AG09319 (cell line): ENCODE measurements around the gene PRG3.

Experiments used
- DNase-seq: peaks from one replicate; pipeline ENCODE4 v3.0.0-alpha.2; 2010; ENCODE audit warnings: low read depth; ENCODE audit errors: extremely low read depth
- TF ChIP-seq, protein P1 (sequence below): IDR thresholded peaks from 2 replicates; pipeline ENCODE4 v1.5.1; 2011; ENCODE audit warnings: low read depth, mild to moderate bottlenecking, inconsistent platforms, low read length, moderate library complexity

The PRG3 gene

DNA sequence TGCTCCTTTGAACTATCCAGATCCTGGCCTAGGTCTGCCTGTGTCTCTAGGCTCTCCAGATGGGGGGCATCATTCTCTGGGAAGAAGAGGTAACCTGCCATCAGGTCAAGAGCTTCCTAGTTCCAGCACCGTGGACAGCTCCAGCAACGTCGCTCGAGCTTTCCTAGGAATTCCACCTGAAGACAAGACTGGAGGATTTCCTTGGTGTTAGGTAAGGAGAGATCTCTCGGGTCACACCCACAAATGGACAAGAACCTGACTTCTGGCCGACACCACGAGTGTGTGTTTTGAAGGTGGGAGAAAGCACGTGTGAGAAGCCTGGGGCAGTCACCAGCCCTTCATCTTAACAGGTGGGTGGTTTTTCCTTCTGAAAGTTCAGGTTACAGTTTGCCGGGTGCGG, 1.2 kb downstream of the PRG3 start:
- no peak for DNase-seq
- TF ChIP-seq, protein P1, sequence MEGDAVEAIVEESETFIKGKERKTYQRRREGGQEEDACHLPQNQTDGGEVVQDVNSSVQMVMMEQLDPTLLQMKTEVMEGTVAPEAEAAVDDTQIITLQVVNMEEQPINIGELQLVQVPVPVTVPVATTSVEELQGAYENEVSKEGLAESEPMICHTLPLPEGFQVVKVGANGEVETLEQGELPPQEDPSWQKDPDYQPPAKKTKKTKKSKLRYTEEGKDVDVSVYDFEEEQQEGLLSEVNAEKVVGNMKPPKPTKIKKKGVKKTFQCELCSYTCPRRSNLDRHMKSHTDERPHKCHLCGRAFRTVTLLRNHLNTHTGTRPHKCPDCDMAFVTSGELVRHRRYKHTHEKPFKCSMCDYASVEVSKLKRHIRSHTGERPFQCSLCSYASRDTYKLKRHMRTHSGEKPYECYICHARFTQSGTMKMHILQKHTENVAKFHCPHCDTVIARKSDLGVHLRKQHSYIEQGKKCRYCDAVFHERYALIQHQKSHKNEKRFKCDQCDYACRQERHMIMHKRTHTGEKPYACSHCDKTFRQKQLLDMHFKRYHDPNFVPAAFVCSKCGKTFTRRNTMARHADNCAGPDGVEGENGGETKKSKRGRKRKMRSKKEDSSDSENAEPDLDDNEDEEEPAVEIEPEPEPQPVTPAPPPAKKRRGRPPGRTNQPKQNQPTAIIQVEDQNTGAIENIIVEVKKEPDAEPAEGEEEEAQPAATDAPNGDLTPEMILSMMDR, result no peak

DNA sequence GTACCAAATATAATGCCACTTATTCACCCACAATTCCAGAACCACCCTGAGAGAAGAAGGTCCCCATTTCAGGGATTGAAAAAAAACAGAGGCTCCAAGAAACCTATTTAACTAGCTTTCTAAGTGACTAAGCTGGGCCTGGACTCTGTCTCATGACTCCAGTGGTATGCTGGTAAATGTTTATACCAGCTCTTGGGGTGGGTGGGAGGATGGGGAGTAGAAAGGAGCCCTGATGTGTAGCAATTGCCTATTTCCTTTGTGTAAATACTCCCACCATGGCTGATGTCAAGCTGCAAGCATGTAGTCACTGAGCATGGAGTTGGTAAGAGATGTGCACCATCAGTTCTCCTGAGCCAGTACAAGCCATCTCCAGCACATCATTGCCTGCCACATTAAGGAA, 2.8 kb downstream of the PRG3 start:
- TF ChIP-seq, protein P1, result no peak
- no peak for DNase-seq

DNA sequence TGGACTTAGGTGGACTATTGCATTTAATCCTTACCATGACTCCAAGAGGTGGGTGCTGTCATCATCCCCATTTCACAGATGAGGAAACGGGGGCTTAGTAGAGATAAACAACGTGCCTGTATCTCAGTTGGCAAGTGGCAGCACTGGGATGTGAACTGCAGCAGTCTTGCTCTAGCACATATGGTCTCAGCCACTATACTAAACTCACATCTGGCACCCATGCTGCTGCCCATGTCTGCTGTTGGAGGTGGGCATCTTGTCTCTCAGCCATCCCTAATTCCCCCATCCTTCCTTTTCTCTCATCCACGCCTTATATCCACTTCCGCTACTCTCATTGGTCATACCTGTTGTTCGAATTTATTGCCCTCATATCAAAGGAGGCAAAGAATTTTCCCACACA, 3.8 kb downstream of the PRG3 start:
- DNase-seq, result no peak
- TF ChIP-seq, protein P1, result no peak

DNA sequence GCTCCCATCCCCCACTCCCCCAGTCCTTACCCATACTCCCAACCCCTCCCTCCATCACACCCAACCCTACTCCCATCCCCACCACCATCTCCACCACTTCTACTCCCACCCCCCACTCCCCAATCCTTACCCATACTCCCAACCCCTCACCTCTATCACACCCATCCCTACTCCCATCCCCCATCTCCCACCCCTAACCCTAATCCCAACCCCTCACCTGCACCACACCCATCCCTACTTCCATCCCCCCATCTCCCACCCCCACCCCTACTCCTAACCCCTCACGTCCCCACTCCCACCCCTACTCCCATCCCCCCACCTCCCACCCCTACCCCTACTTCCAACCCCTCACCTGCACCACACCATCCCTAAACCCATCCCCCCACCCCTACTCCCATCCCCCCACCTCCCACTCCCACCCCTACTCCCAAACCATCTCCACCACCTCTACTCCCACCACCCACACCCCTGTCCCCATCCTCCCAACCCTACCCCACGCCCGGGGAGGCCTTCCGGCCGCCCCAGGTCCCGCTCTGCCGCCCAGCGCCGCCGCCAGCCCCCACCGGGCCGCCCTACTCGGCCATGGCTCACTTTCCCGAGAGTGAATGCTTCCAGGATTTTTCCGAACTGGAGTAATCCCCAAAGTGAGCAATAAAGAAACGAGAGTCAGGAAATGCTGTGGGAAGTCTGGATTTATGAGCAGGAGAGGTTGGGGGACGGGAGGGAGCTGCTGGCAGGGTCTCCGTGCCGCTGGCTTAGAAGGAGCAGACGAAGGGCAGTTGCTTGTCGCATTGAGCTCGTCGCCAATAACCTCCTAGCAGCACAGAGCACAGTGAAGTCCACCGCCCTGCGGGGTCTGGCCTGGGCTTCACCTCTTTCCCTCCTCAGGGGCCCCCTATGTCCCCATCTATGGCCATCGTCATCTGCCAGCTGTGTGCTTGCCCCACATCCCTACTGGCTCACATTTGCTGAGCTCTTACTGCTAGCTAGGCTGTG, 4.6 kb downstream of the PRG3 start:
- TF ChIP-seq, protein P1, result no peak
- DNase-seq, result no peak

- TF ChIP-seq, protein P1, result no peak
- no peak for DNase-seq
Observed at GRCh38 chr11:57375490-57375889, 5.5 kb downstream of the PRG3 start.

- TF ChIP-seq, protein P1, result no peak
- no peak for DNase-seq
Observed at GRCh38 chr11:57374966-57375365, 6.0 kb downstream of the PRG3 start.

DNA sequence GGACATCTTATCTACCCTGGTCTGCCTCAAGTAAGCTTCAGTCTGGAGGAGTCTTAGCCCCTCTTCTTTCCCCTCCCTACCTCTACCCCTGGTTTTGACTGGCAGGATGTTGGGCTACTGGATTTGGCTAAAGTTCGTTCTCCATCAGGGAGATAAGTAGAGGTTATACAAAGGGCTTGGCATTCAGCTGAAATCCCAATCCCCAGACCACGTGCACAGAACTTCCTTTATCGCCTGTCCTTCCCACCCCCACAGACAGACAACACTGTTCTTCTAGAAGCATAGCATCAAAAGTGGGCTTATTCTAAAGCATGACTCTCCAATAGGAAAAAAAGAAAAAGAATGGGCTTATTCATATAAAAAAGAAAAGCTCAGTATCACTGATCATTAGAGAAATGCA, 7.8 kb downstream of the PRG3 start:
- DNase-seq, result no peak
- TF ChIP-seq, protein P1, result no peak
